Naive thymus-derived CD4-positive, alpha-beta T cell (primary cell): ENCODE results near the gene PLXNA3. TPM values are rescaled to one million over a fixed set of nuclear protein-coding genes. Genes with fewer than 3 reads are reported as not detected.

ENCODE experiments used
- ATAC-seq: fragments of 150-1000 bp; cut with Tn5 transposase; 2 replicates; pipeline ENCODE4 v1.10.0; 2021; ENCODE audit warnings: mild to moderate bottlenecking, moderate library complexity
- CTCF ChIA-PET: fragments of 350-600 bp; sonication (Branson Sonifier 250); formaldehyde crosslinking; loops from one replicate; lab custom pipeline; 2021; ENCODE audit warnings: antibody characterized with exemption; lab: Charles Lee
- POLR2A ChIA-PET: fragments of 350-600 bp; sonication (Branson Sonifier 250); formaldehyde crosslinking; loops from one replicate; lab custom pipeline; 2021; ENCODE audit warnings: antibody characterized with exemption, inconsistent platforms; lab: Charles Lee
- DNase-seq, 9 donors: peaks; one replicate each; pipeline versions ENCODE4 v3.0.0 to v3.0.0-alpha.2; 2020 to 2022; ENCODE audit warnings: mixed read lengths in 1 of 9
- H3K27ac ChIP-seq: one replicate; pipeline ENCODE4 v1.7.0; 2013; ENCODE audit warnings: mild to moderate bottlenecking, low read depth, low read length, moderate library complexity
- H3K27me3 ChIP-seq, 2 donors: one replicate each; pipeline ENCODE4 v1.7.0; 2013; ENCODE audit warnings: low read length in 2 of 2, mild to moderate bottlenecking in 2 of 2, moderate library complexity in 2 of 2; ENCODE audit not compliant: control insufficient read depth in 2 of 2, insufficient read depth in 2 of 2
- H3K36me3 ChIP-seq, 3 experiments: 1 replicate in 2 of 3; 2 replicates in 1 of 3; pipeline ENCODE4 v1.7.0; 2013; ENCODE audit warnings: low read length in 3 of 3, mild to moderate bottlenecking in 3 of 3, moderate library complexity in 1 of 3; ENCODE audit not compliant: insufficient read depth in 3 of 3, control insufficient read depth in 2 of 3
- H3K4me1 ChIP-seq, 2 donors: one replicate each; pipeline ENCODE4 v1.7.0; 2013; ENCODE audit warnings: low read length in 2 of 2, mild to moderate bottlenecking in 2 of 2, moderate library complexity in 1 of 2; ENCODE audit not compliant: control insufficient read depth in 2 of 2, insufficient read depth in 2 of 2
- H3K4me3 ChIP-seq: 2 replicates; pipeline ENCODE4 v1.7.0; 2013; ENCODE audit warnings: mild to moderate bottlenecking, low read length
- H3K9me3 ChIP-seq, 3 experiments: 1 replicate in 2 of 3; 2 replicates in 1 of 3; pipeline ENCODE4 v1.7.0; 2013; ENCODE audit warnings: low read length in 3 of 3; ENCODE audit not compliant: control insufficient read depth in 2 of 3
- H3K27ac Mint-ChIP-seq, 9 donors: one replicate each; pipeline ENCODE4 v1.8.0; 2020 to 2022; ENCODE audit warnings: mixed read lengths in 9 of 9, mild to moderate bottlenecking in 8 of 9, moderate library complexity in 5 of 9, inconsistent platforms in 2 of 9
- H3K27me3 Mint-ChIP-seq, 5 donors: one replicate each; pipeline ENCODE4 v1.8.0; 2021 to 2022; ENCODE audit warnings: mixed read lengths in 5 of 5, mild to moderate bottlenecking in 1 of 5
- H3K36me3 Mint-ChIP-seq, 5 donors: one replicate each; pipeline ENCODE4 v1.8.0; 2020 to 2022; ENCODE audit warnings: mixed read lengths in 5 of 5, mild to moderate bottlenecking in 3 of 5, inconsistent platforms in 1 of 5
- H3K4me1 Mint-ChIP-seq, 7 donors: one replicate each; pipeline ENCODE4 v1.8.0; 2020 to 2022; ENCODE audit warnings: mixed read lengths in 7 of 7, mild to moderate bottlenecking in 3 of 7, inconsistent platforms in 1 of 7
- H3K4me3 Mint-ChIP-seq, 10 donors: one replicate each; pipeline ENCODE4 v1.8.0; 2020 to 2022; ENCODE audit warnings: mild to moderate bottlenecking in 10 of 10, mixed read lengths in 10 of 10, moderate library complexity in 6 of 10, inconsistent platforms in 2 of 10
- H3K9me3 Mint-ChIP-seq, 11 donors: one replicate each; pipeline ENCODE4 v1.8.0; 2020 to 2022; ENCODE audit warnings: mixed read lengths in 11 of 11, mild to moderate bottlenecking in 4 of 11, inconsistent platforms in 1 of 11, moderate library complexity in 1 of 11
- intact Hi-C, 2 donors: fragments of 100-400 bp; cut with micrococcal nuclease; formaldehyde crosslinking; loops; one replicate each; pipeline ENCODE4 v1.15.1; 2023
- polyA plus RNA-seq, 2 donors: library from polyadenylated mRNA; unstranded; fragments of 300-500 nt; fragmentation: Illumina TruSeq; gene quantifications; one replicate each; pipeline ENCODE4 v1.2.3, GENCODE V29; 2021
- total RNA-seq, 6 experiments: library from RNA in 5 of 6; stranded (reverse) in 5 of 6; gene quantifications; 1 replicate in 5 of 6; 2 replicates in 1 of 6; pipeline ENCODE4 v1.2.3 and lab custom pipeline; 2021 to 2026

The PLXNA3 gene
- total and polyA plus RNA-seq, 7 experiments from 2014 or later = 0.93 to 45.7 (median 42.9) TPM

DNA sequence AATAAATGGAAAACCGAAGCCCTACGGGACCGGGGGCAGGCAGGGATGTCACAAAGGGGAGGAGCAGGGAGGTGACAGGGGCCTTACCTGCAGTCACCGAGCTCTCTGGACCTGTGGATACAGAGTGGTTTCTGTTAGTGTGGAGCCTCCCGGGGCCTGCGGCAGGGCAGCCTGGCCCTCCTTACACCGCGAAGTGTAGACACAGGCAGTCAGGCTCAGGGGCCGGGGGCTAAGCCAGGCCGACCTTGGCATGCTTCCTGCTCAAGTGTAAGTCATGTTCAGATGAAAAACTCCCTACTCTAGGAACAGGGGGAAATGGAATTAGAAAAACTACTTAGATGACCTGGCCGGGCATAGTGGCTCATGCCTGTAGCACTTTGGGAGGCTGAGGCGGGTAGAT lies 53.7 kb downstream of the PLXNA3 start:
- Histone ChIP-seq H3K36me3 (peaks cover 0 to 26% (median 0%) of the 10 kb centered on the region in 3 experiments), H3K4me3 (no peak overlapping the region), H3K9me3 (no peaks in the 10 kb centered on the region), H3K27me3 (no peaks in the 10 kb centered on the region), H3K4me1 (peaks cover 6 to 11% of the 10 kb centered on the region in 2 donors), H3K27ac (peak overlapping the region; percentile 66)
- peaks cover 18 to 39% (median 35%) of the 10 kb centered on the region in 7 donors for H3K4me1 Mint-ChIP-seq
- ChIA-PET POLR2A (no interaction called here), CTCF (no interaction called here)
- DNase-seq (no peak), ATAC-seq (no peak)
- no peaks in the 10 kb centered on the region for H3K27me3 Mint-ChIP-seq
- H3K9me3 Mint-ChIP-seq = peaks cover 0 to 4% (median 0%) of the 10 kb centered on the region in 11 donors
- intact Hi-C loops = loop anchor here in 1 of 2 donors (10.0 kb wide), 1 partner anchor 137 kb away; the partner anchor contains the start of genes EMD and FLNA
- peak overlapping the region in 7 of 10 donors; percentile 7 to 66 (median 48) for H3K4me3 Mint-ChIP-seq
- peak overlapping the region; percentile 79 to 93 (median 87) for H3K27ac Mint-ChIP-seq
- H3K36me3 Mint-ChIP-seq = peaks cover 11 to 29% (median 15%) of the 10 kb centered on the region in 5 donors

DNA sequence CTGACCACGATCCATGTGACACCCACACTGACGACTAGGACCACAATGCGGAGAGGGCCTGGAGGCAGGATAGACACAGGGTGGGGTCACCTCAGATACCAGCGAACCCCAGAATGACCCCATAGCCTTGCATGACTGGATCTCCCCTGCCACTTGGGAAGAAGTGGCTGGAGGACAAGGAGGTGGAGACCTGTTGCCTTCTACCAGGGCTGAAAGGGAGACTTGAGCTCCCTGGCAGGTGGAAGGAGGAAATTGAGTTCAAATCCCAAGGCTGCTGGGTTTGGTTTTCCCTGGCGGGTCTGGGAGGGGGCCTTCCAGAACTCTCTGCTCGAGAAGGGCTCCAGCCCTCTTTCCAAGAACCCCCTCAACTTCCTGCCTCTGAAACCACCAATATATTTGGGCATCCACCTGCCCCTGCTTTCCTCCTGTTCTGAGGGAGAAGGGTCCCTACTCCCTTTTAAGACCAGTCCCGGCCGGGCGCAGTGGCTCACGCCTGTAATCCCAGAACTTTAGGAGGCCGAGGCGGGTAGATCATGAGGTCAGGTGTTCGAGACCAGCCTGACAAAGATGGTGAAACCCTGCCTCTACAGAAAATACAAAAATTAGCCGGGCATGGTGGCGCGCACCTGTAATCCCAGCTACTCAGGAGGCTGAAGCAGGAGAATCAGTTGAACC lies 54.9 kb downstream of the PLXNA3 start:
- H3K4me3 ChIP-seq = no peak overlapping the region
- peaks cover 6 to 12% of the 10 kb centered on the region in 2 donors for H3K4me1 ChIP-seq
- POLR2A ChIA-PET = interaction anchor here (2.6 to 5.5 kb wide), 2 partner anchors 14 to 25 kb away, joined by 7 to 69 read pairs; partner anchors contain the start of genes SLC10A3 and UBL4A

DNA sequence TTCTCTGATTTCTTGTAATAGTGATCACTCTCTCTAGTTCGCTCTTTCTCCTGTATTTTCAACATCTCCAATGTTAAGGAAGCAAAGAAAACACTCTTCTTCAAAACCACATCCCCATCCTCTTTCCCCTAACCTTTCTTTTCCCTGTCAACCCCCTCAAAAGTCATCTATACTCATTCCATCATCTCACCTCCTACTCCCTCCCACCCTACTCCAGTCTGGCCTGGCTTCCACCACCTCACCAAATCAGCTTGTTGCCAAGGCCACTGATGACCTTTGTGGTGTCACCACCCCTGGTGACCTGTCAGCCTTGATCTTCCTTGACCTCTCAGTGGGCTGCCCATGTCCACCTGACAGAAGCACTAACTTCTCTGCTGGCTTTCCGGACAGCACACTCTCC lies 55.6 kb downstream of the PLXNA3 start:
- Histone ChIP-seq H3K4me1 (peaks cover 6 to 12% of the 10 kb centered on the region in 2 donors), H3K27ac (no peak overlapping the region), H3K36me3 (peaks cover 0 to 12% (median 0%) of the 10 kb centered on the region in 3 experiments), H3K27me3 (no peaks in the 10 kb centered on the region), H3K9me3 (no peaks in the 10 kb centered on the region), H3K4me3 (no peak overlapping the region)
- no peak for DNase-seq
- peaks cover 0 to 5% (median 0%) of the 10 kb centered on the region in 11 donors for H3K9me3 Mint-ChIP-seq
- H3K4me3 Mint-ChIP-seq = peak overlapping the region in 9 of 10 donors; percentile 27 to 67 (median 52)
- peaks cover 18 to 39% (median 35%) of the 10 kb centered on the region in 7 donors for H3K4me1 Mint-ChIP-seq
- CTCF ChIA-PET = interaction anchor here (0.6 kb wide), 1 partner anchor 22 kb away, joined by 3 read pairs; no protein-coding TSS in a partner anchor
- intact Hi-C loops = loop anchor here in 1 of 2 donors (10.0 kb wide), 1 partner anchor 139 kb away; the partner anchor contains the start of genes EMD and FLNA
- POLR2A ChIA-PET = interaction anchor here (2.6 to 5.5 kb wide), 2 partner anchors 13 to 25 kb away, joined by 7 to 69 read pairs; partner anchors contain the start of genes SLC10A3 and UBL4A
- peaks cover 11 to 25% (median 14%) of the 10 kb centered on the region in 5 donors for H3K36me3 Mint-ChIP-seq
- no peaks in the 10 kb centered on the region for H3K27me3 Mint-ChIP-seq
- peak overlapping the region; percentile 38 to 93 (median 71) for H3K27ac Mint-ChIP-seq
- no peak for ATAC-seq

More for the DNA sequence above, 54.9 kb downstream of the PLXNA3 start:
- peak overlapping the region in 4 of 10 donors; percentile 23 to 58 (median 45) for H3K4me3 Mint-ChIP-seq
- peaks cover 0 to 5% (median 0%) of the 10 kb centered on the region in 11 donors for H3K9me3 Mint-ChIP-seq
- Histone ChIP-seq H3K36me3 (peaks cover 0 to 15% (median 0%) of the 10 kb centered on the region in 3 experiments), H3K27me3 (no peaks in the 10 kb centered on the region), H3K27ac (no peak overlapping the region), H3K9me3 (no peaks in the 10 kb centered on the region)
- peaks cover 11 to 29% (median 15%) of the 10 kb centered on the region in 5 donors for H3K36me3 Mint-ChIP-seq
- no peak for DNase-seq
- no peaks in the 10 kb centered on the region for H3K27me3 Mint-ChIP-seq
- intact Hi-C loops = loop anchor here in 1 of 2 donors (10.0 kb wide), 1 partner anchor 138 kb away; the partner anchor contains the start of genes EMD and FLNA
- H3K27ac Mint-ChIP-seq = peak overlapping the region in 4 of 9 donors; percentile 13 to 84 (median 64)
- H3K4me1 Mint-ChIP-seq = peaks cover 18 to 39% (median 35%) of the 10 kb centered on the region in 7 donors
- no peak for ATAC-seq
- CTCF ChIA-PET = no interaction called here

- CTCF ChIA-PET = no interaction called here
- Mint-ChIP-seq H3K36me3 (peaks cover 0 to 13% (median 3%) of the 10 kb centered on the region in 5 donors), H3K9me3 (peaks cover 0 to 5% (median 0%) of the 10 kb centered on the region in 11 donors), H3K4me1 (peaks cover 18 to 39% (median 30%) of the 10 kb centered on the region in 7 donors), H3K27ac (peak overlapping the region; percentile 8 to 95 (median 87)), H3K27me3 (no peaks in the 10 kb centered on the region), H3K4me3 (peak overlapping the region; percentile 75 to 89 (median 83))
- intact Hi-C loops = loop anchor here in 1 of 2 donors (10.0 kb wide), 1 partner anchor 141 kb away; the partner anchor contains the start of genes EMD and FLNA
- Histone ChIP-seq H3K36me3 (no peaks in the 10 kb centered on the region), H3K4me3 (peak overlapping the region; percentile 55), H3K27me3 (no peaks in the 10 kb centered on the region), H3K4me1 (peaks cover 6 to 12% of the 10 kb centered on the region in 2 donors), H3K9me3 (no peaks in the 10 kb centered on the region), H3K27ac (peak overlapping the region; percentile 93)
- DNase-seq (no peak), ATAC-seq (no peak)
- POLR2A ChIA-PET = interaction anchor here (0.6 to 5.5 kb wide), 11 partner anchors 8 to 544 kb away, joined by 3 to 69 read pairs (median 3); partner anchors contain the start of genes IKBKG, RPL10, SLC10A3 and UBL4A
These were observed 57.2 kb downstream of the PLXNA3 start for GRCh38 chrX:154515090-154515965.

DNA sequence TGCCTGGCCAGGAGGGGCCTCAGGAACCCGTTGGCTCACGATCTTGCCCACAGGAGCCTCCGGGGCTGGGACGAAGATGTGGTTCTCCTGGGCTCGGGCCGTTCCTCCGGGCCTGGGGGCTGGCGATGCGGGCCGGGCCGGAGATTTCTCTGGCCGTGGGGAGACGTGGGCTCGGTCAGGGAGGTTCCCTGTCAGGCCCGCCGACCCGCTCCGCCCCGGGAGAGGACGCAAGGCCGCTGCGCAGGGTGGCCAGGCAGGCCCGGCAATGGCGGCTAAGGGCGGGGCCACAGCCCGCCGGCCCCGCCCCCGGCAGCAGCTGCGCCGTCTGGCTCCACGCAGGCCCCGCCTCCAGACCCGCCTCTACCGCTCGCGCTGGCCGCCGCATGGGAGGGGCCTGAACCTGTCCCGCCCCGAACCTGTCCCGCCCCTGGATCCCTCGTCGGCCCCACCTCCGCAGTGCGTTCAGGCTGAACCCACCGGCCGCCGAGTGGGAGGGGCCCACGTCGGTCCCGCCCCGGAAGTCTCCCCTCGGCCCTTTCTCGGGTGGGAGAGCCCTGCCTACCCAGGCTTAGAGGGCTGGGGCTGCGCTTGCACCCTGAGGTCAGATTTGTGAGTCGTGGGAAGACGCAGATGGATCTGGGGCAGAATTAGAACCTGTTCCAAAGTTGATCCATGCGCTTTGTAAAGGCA lies 58.0 kb downstream of the PLXNA3 start, which contains the start of gene FAM3A:
Gene FAM3A (minus strand): TSS at position 267 of the 690 bp plus-strand sequence. CDS start 460 bp downstream, outside the sequence.
- peaks cover 13 to 33% (median 27%) of the 10 kb centered on the region in 7 donors for H3K4me1 Mint-ChIP-seq

More for the DNA sequence above, 58.0 kb downstream of the PLXNA3 start, which contains the start of gene FAM3A:
- H3K27me3 ChIP-seq = no peaks in the 10 kb centered on the region
- H3K9me3 ChIP-seq = no peaks in the 10 kb centered on the region
- H3K4me3 ChIP-seq = peak within 1 kb of the TSS; percentile 62
- H3K27ac ChIP-seq = peak within 1 kb of the TSS; percentile 93
- H3K27me3 Mint-ChIP-seq = no peaks in the 10 kb centered on the region
- peaks cover 0 to 10% (median 3%) of the 10 kb centered on the region in 5 donors for H3K36me3 Mint-ChIP-seq
- peak within 1 kb of the TSS; percentile 79 to 93 (median 86) for H3K4me3 Mint-ChIP-seq
- peaks cover 6 to 12% of the 10 kb centered on the region in 2 donors for H3K4me1 ChIP-seq
- intact Hi-C loops = loop anchor here (1.0 to 10.0 kb wide), 11 partner anchors 11 to 792 kb away; partner anchors contain the start of genes ABCD1 (in 2 of the 2), BCAP31 (in 2 of the 2), EMD (in 2 of the 2) and IKBKG (in 2 of the 2)
- H3K9me3 Mint-ChIP-seq = peaks cover 0 to 4% (median 0%) of the 10 kb centered on the region in 11 donors
- ChIA-PET CTCF (interaction anchor here (0.6 kb wide), 1 partner anchor 84 kb away, joined by 3 read pairs; no protein-coding TSS in a partner anchor), POLR2A (interaction anchor here (0.6 to 5.5 kb wide), 19 partner anchors 8 to 545 kb away, joined by 3 to 69 read pairs (median 3); partner anchors contain the start of genes IKBKG, PLXNA3, RPL10 and SLC10A3)
- ATAC-seq = peak; percentile 99
- no peaks in the 10 kb centered on the region for H3K36me3 ChIP-seq
- peak within 1 kb of the TSS; percentile 56 to 95 (median 90) for H3K27ac Mint-ChIP-seq
- peak; percentile 85 to 91 (median 88) for DNase-seq
